Measurements from ENCODE around the gene KAZN. TPM values are rescaled to one million over a fixed set of nuclear protein-coding genes. Genes with fewer than 3 reads are reported as not detected.
A peak's percentile ranks its signal among the peaks of the same experiment; 100 is the strongest.

KAZN gene
- total RNA-seq, 2 donors from 2014 or later = 9.8 to 12.2 TPM

- Histone ChIP-seq H3K4me3 (no peak overlapping the region), H3K9ac (ENCODE audit: low read depth in 2 of 2, low read length in 2 of 2) (peak overlapping the region in 1 of 2 donors; percentile 23), H3K4me1 (peaks cover 13% of the 10 kb centered on the region), H3K9me3 (no peaks in the 10 kb centered on the region), H3K27ac (peak overlapping the region; percentile 41), H3K27me3 (no peaks in the 10 kb centered on the region), H3K36me3 (no peaks in the 10 kb centered on the region)
- intact Hi-C loops (cut with DNase I) = no loop called here
- no peak for DNase-seq
- TF ChIP-seq CTCF (IDR thresholded peaks at IDR 0.05) = no peak
These were observed 558.4 kb downstream of the KAZN start for GRCh38 chr1:15156807-15157380.

GRCh38 chr1:15157524-15158399 is 559.3 kb downstream of the KAZN start:
- intact Hi-C loops (cut with DNase I) = no loop called here
- no peak for DNase-seq
- Histone ChIP-seq H3K27me3 (no peaks in the 10 kb centered on the region), H3K9ac (ENCODE audit: low read depth in 2 of 2, low read length in 2 of 2) (no peak overlapping the region), H3K27ac (no peak overlapping the region), H3K4me1 (peaks cover 10% of the 10 kb centered on the region), H3K9me3 (no peaks in the 10 kb centered on the region), H3K4me3 (no peak overlapping the region), H3K36me3 (no peaks in the 10 kb centered on the region)
- no peak for TF ChIP-seq CTCF (IDR thresholded peaks at IDR 0.05)

- Histone ChIP-seq H3K9me3 (no peaks in the 10 kb centered on the region), H3K36me3 (no peaks in the 10 kb centered on the region), H3K9ac (ENCODE audit: low read depth in 2 of 2, low read length in 2 of 2) (no peak overlapping the region), H3K27me3 (no peaks in the 10 kb centered on the region), H3K4me1 (peaks cover 10% of the 10 kb centered on the region), H3K27ac (peak overlapping the region; percentile 7), H3K4me3 (no peak overlapping the region)
- intact Hi-C loops (cut with DNase I) = no loop called here
- TF ChIP-seq CTCF (IDR thresholded peaks at IDR 0.05) = no peak
- DNase-seq = no peak
These were observed 560.2 kb downstream of the KAZN start for GRCh38 chr1:15158506-15159165.

GRCh38 chr1:15159166-15159555 is 560.7 kb downstream of the KAZN start:
- H3K27ac ChIP-seq = peak overlapping the region; percentile 7
- no peak overlapping the region for H3K9ac ChIP-seq (ENCODE audit: low read depth in 2 of 2, low read length in 2 of 2)
- H3K27me3 ChIP-seq = no peaks in the 10 kb centered on the region
- no peak overlapping the region for H3K4me3 ChIP-seq
- no peaks in the 10 kb centered on the region for H3K9me3 ChIP-seq
- no peak for DNase-seq
- peaks cover 10% of the 10 kb centered on the region for H3K4me1 ChIP-seq
- H3K36me3 ChIP-seq = no peaks in the 10 kb centered on the region
- intact Hi-C loops (cut with DNase I) = no loop called here
- no peak for TF ChIP-seq CTCF (IDR thresholded peaks at IDR 0.05)

GRCh38 chr1:15160626-15161025 is 562.1 kb downstream of the KAZN start:
- H3K4me3 ChIP-seq = no peak overlapping the region
- no peak for DNase-seq
- no peaks in the 10 kb centered on the region for H3K36me3 ChIP-seq
- H3K9ac ChIP-seq (ENCODE audit: low read depth in 2 of 2, low read length in 2 of 2) = no peak overlapping the region
- H3K27ac ChIP-seq = no peak overlapping the region
- TF ChIP-seq CTCF (IDR thresholded peaks at IDR 0.05) = no peak
- peaks cover 7% of the 10 kb centered on the region for H3K4me1 ChIP-seq
- intact Hi-C loops (cut with DNase I) = no loop called here
- no peaks in the 10 kb centered on the region for H3K27me3 ChIP-seq
- no peaks in the 10 kb centered on the region for H3K9me3 ChIP-seq

All from colonic mucosa (tissue), 4 donors.